Putamen (tissue), 1 donor: ENCODE data around the gene CRACR2A.
A peak's percentile ranks its signal among the peaks of the same experiment; 100 is the strongest.

ENCODE experiments used
- DNase-seq: peaks from one replicate; pipeline ENCODE4 v3.0.0-alpha.2; 2016; ENCODE audit warnings: low spot score

CRACR2A gene

GRCh38 chr12:3651585-3652424, 101.1 kb downstream of the CRACR2A start:
- DNase-seq, result no peak

- DNase-seq, result no peak
These were observed 105.4 kb downstream of the CRACR2A start for GRCh38 chr12:3647504-3647903.

- no peak for DNase-seq
These were observed 106.2 kb downstream of the CRACR2A start for GRCh38 chr12:3646561-3647241.

GRCh38 chr12:3645091-3645490, 107.8 kb downstream of the CRACR2A start:
- DNase-seq, result no peak

GRCh38 chr12:3644104-3644503, 108.8 kb downstream of the CRACR2A start:
- no peak for DNase-seq

- no peak for DNase-seq
These were observed 111.4 kb downstream of the CRACR2A start for GRCh38 chr12:3641428-3642018.

GRCh38 chr12:3636328-3636727, 116.6 kb downstream of the CRACR2A start:
- DNase-seq, result no peak

- no peak for DNase-seq
These were observed 118.6 kb downstream of the CRACR2A start for GRCh38 chr12:3634348-3634747.

GRCh38 chr12:3633396-3633795, 119.5 kb downstream of the CRACR2A start:
- DNase-seq, result no peak

GRCh38 chr12:3632754-3633153, 120.2 kb downstream of the CRACR2A start:
- no peak for DNase-seq

GRCh38 chr12:3632256-3632655, 120.7 kb downstream of the CRACR2A start:
- no peak for DNase-seq

GRCh38 chr12:3631759-3632158, 121.2 kb downstream of the CRACR2A start:
- no peak for DNase-seq

GRCh38 chr12:3631272-3631637, 121.7 kb downstream of the CRACR2A start:
- no peak for DNase-seq

GRCh38 chr12:3630621-3631271, 122.2 kb downstream of the CRACR2A start:
- no peak for DNase-seq

GRCh38 chr12:3630111-3630510, 122.8 kb downstream of the CRACR2A start:
- DNase-seq, result no peak

- DNase-seq, result no peak
These were observed 123.7 kb downstream of the CRACR2A start for GRCh38 chr12:3629057-3629830.

GRCh38 chr12:3628629-3629028, 124.3 kb downstream of the CRACR2A start:
- DNase-seq, result no peak

GRCh38 chr12:3627336-3627735, 125.6 kb downstream of the CRACR2A start:
- no peak for DNase-seq

- peak; percentile 75 for DNase-seq
These were observed 128.6 kb downstream of the CRACR2A start for GRCh38 chr12:3624273-3624672.

GRCh38 chr12:3622822-3623690, 129.9 kb downstream of the CRACR2A start:
- no peak for DNase-seq
